OCI-LY1 (cell line): ENCODE measurements around the gene IQGAP2.

Experiments
- CTCF ChIP-seq: fragments of 200-600 bp; sonication (generic), shearing (Covaris generic); IDR thresholded peaks from 2 replicates; pipeline ENCODE4 v1.5.1; 2017; ENCODE audit warnings: mild to moderate bottlenecking, antibody characterized with exemption, low read length, moderate library complexity, mixed read lengths
- EZH2 ChIP-seq: fragments of 200-600 bp; sonication (generic), shearing (Covaris generic); IDR thresholded peaks from 2 replicates; pipeline ENCODE4 v1.8.0; 2017; ENCODE audit warnings: borderline replicate concordance, mixed run types, mild to moderate bottlenecking, antibody characterized with exemption, low read length, moderate library complexity, mixed read lengths

DNA sequence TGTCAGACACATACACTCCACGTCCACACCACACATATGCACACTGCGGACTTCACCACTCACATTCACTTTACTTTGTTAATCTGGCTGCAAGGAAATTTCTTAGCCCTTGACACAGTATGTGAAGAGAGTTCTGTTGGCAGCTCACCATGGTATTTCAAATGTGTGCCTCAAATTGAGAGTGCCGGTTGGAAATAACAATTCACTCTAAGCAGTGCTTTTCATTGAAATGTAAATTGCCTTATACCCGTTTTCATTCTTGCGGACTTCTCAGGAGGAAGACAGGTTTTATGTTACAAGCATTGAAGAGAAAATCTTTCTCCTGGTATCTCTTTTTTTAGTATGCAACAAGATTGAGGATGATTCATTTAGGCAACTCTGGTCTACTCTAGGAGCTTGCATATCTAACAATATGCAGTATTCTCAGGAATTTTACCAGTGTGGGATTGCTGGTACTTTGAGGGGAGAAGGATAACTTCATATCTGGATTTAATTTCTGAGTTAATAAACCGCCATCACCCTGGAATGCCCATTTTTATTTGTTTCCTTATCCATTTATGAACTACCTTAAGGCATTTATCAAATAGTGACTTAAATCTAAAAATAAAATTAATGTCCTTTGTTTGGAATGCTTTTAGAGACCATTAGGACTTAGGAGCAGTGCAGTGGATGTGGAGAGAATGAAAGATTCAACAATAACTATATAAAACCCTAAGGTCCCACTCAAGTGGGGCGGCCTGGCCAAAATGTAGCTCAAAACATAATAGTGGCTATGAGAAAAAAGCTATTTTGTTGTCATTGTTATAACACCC is 87.0 kb downstream of the IQGAP2 start:
- no peak for TF ChIP-seq CTCF
- no peak for TF ChIP-seq EZH2
